ENCODE measurements around the gene METAP2. TPM values are rescaled to one million over a fixed set of nuclear protein-coding genes. Genes with fewer than 3 reads are reported as not detected.
A peak's percentile ranks its signal among the peaks of the same experiment; 100 is the strongest.

Gene METAP2
- total and polyA plus RNA-seq, 12 donors: 41.3 to 86.4 (median 58.4) TPM

GRCh38 chr12:95548539-95549391, 74.8 kb downstream of the METAP2 start:
- intact Hi-C loops (cut with DNase I): no loop called here
- H3K9me3 ChIP-seq: peaks cover 0 to 9% (median 0%) of the 10 kb centered on the region in 11 donors
- TF ChIP-seq CTCF (IDR thresholded peaks at IDR 0.05): no peak
- H3K4me3 ChIP-seq: peak overlapping the region; percentile 53 to 83 (median 75)
- whole genome bisulfite sequencing, 2 donors: 5 to 6% methylated on average over 63 to 98 of the region's 98 CpGs
- H3K27me3 ChIP-seq: peaks cover 0 to 55% (median 18%) of the 10 kb centered on the region in 7 donors
- DNase-seq (peak; percentile 20 to 48), ATAC-seq (peak; percentile 75 to 91 (median 83))
- H3K27ac ChIP-seq: peak overlapping the region in 4 of 10 donors; percentile 31 to 53 (median 38)
- peaks cover 0 to 14% (median 9%) of the 10 kb centered on the region in 9 donors for H3K4me1 ChIP-seq
- no peaks in the 10 kb centered on the region for H3K36me3 ChIP-seq

GRCh38 chr12:95549392-95550084, 75.6 kb downstream of the METAP2 start:
- 62 to 76% methylated on average over 12 of the region's 12 CpGs for WGBS, 2 donors
- DNase-seq (no peak), ATAC-seq (no peak)
- Histone ChIP-seq H3K27me3 (peaks cover 0 to 55% (median 18%) of the 10 kb centered on the region in 7 donors), H3K4me1 (peaks cover 0 to 14% (median 9%) of the 10 kb centered on the region in 9 donors), H3K27ac (no peak overlapping the region), H3K36me3 (no peaks in the 10 kb centered on the region), H3K9me3 (peaks cover 0 to 9% (median 0%) of the 10 kb centered on the region in 11 donors), H3K4me3 (peak overlapping the region in 7 of 10 donors; percentile 67 to 83 (median 75))
- no peak for TF ChIP-seq CTCF (IDR thresholded peaks at IDR 0.05)
- intact Hi-C loops (cut with DNase I): no loop called here

- WGBS, 2 donors: 30 to 39% methylated on average over 9 of the region's 9 CpGs
- intact Hi-C loops (cut with DNase I): no loop called here
- no peak for TF ChIP-seq CTCF (IDR thresholded peaks at IDR 0.05)
- peaks cover 0 to 46% (median 17%) of the 10 kb centered on the region in 7 donors for H3K27me3 ChIP-seq
- peaks cover 0 to 14% (median 9%) of the 10 kb centered on the region in 9 donors for H3K4me1 ChIP-seq
- DNase-seq (no peak), ATAC-seq (no peak)
- no peak within 1 kb of the TSS for H3K4me3 ChIP-seq
- H3K9me3 ChIP-seq: peaks cover 0 to 9% (median 0%) of the 10 kb centered on the region in 11 donors
- H3K36me3 ChIP-seq: no peaks in the 10 kb centered on the region
- no peak within 1 kb of the TSS for H3K27ac ChIP-seq
These were observed 77.4 kb downstream of the METAP2 start, which contains the start of gene USP44 for GRCh38 chr12:95551305-95551704. Gene USP44 (minus strand): TSS chr12:95551476. CDS start chr12:95534256, 17,220 bp downstream.

- Histone ChIP-seq H3K9me3 (peaks cover 0 to 9% (median 0%) of the 10 kb centered on the region in 11 donors), H3K4me3 (no peak overlapping the region), H3K36me3 (no peaks in the 10 kb centered on the region), H3K4me1 (peaks cover 0 to 14% (median 9%) of the 10 kb centered on the region in 9 donors), H3K27ac (no peak overlapping the region), H3K27me3 (peaks cover 0 to 38% (median 17%) of the 10 kb centered on the region in 7 donors)
- 71 to 72% methylated on average over 7 of the region's 7 CpGs for WGBS, 2 donors
- TF ChIP-seq CTCF (IDR thresholded peaks at IDR 0.05): no peak
- DNase-seq: no peak
- intact Hi-C loops (cut with DNase I): no loop called here
- ATAC-seq: no peak
These were observed 78.1 kb downstream of the METAP2 start for GRCh38 chr12:95551913-95552516.

All from heart right ventricle (tissue), 16 donors.